IMR-90 (cell line): ENCODE data around the gene EHF. TPM values are rescaled to one million over a fixed set of nuclear protein-coding genes. Genes with fewer than 3 reads are reported as not detected.

Experiments
- ATAC-seq: fragments of 200-7000 bp; cut with Tn5 transposase; 2 replicates; pipeline ENCODE4 v1.9.1; 2020; ENCODE audit warnings: low read depth, mild to moderate bottlenecking, moderate library complexity
- BruUV-seq: library from RNA; stranded (reverse); fragments of 400-500 nt; replicated peaks from 2 replicates; lab custom pipeline; 2021; lab: Mats Ljungman, UMichigan
- CTCF ChIA-PET: fragments of 300-600 bp; formaldehyde crosslinking; extraction: SDS; loops from one replicate; lab custom pipeline; 2021; ENCODE audit warnings: antibody characterized with exemption; lab: Yijun Ruan, JAX
- POLR2A ChIA-PET: fragments of 300-600 bp; sonication (Branson Sonifier 250); formaldehyde crosslinking; loops from one replicate; lab custom pipeline; 2022; ENCODE audit warnings: antibody characterized with exemption; ENCODE audit not compliant: unreplicated experiment; lab: Charles Lee
- DNase-seq: peaks from one replicate; pipeline ENCODE4 v3.0.0; 2013
- H2AFZ ChIP-seq: replicated peaks from 2 replicates; pipeline ENCODE3; 2013; ENCODE audit warnings: low read length, mild to moderate bottlenecking; ENCODE audit not compliant: poor library complexity
- H2AK5ac ChIP-seq: 2 replicates; pipeline ENCODE4 v1.6.1; 2013; ENCODE audit warnings: low read depth, low read length, inconsistent platforms
- H2AK9ac ChIP-seq: replicated peaks from 2 replicates; pipeline ENCODE3; 2013; ENCODE audit warnings: mild to moderate bottlenecking, low read depth, low read length, moderate library complexity; ENCODE audit not compliant: poor library complexity
- H2BK120ac ChIP-seq: 2 replicates; pipeline ENCODE4 v1.6.1; 2013; ENCODE audit warnings: low read depth, low read length, inconsistent platforms
- H2BK15ac ChIP-seq: 3 replicates; pipeline ENCODE4 v1.6.1; 2013; ENCODE audit warnings: low read depth, low read length, inconsistent platforms
- H2BK20ac ChIP-seq: 2 replicates; pipeline ENCODE4 v1.6.1; 2013; ENCODE audit warnings: low read depth, mild to moderate bottlenecking, inconsistent platforms, low read length, moderate library complexity
- H2BK5ac ChIP-seq: 2 replicates; pipeline ENCODE4 v1.6.1; 2013; ENCODE audit warnings: mild to moderate bottlenecking, low read depth, low read length, inconsistent platforms; ENCODE audit not compliant: poor library complexity, severe bottlenecking
- H3K14ac ChIP-seq: replicated peaks from 2 replicates; pipeline ENCODE4 v1.6.1; 2013; ENCODE audit warnings: low read depth, low read length, inconsistent platforms
- H3K18ac ChIP-seq: 2 replicates; pipeline ENCODE4 v1.6.1; 2013; ENCODE audit warnings: low read depth, low read length, control low read depth
- H3K23ac ChIP-seq: 2 replicates; pipeline ENCODE4 v1.6.1; 2013; ENCODE audit warnings: low read depth, low read length, inconsistent platforms
- H3K27ac ChIP-seq: 2 replicates; pipeline ENCODE4 v1.5.1; 2013; ENCODE audit warnings: mild to moderate bottlenecking, control low read depth, low read length; ENCODE audit not compliant: insufficient read depth
- H3K27me3 ChIP-seq: 2 replicates; pipeline ENCODE4 v1.6.1; 2013; ENCODE audit warnings: low read length; ENCODE audit not compliant: control insufficient read depth, insufficient read depth
- H3K36me3 ChIP-seq: 2 replicates; pipeline ENCODE4 v1.6.1; 2013; ENCODE audit warnings: low read length, mixed read lengths; ENCODE audit not compliant: control insufficient read depth, insufficient read depth
- H3K4ac ChIP-seq: 2 replicates; pipeline ENCODE4 v1.6.1; 2013; ENCODE audit warnings: low read depth, low read length, inconsistent platforms
- H3K4me1 ChIP-seq: 2 replicates; pipeline ENCODE4 v1.6.1; 2013; ENCODE audit warnings: low read length, mixed read lengths; ENCODE audit not compliant: control insufficient read depth, insufficient read depth
- H3K4me2 ChIP-seq: 2 replicates; pipeline ENCODE4 v1.6.1; 2013; ENCODE audit warnings: low read depth, mild to moderate bottlenecking, control low read depth, low read length, moderate library complexity
- H3K4me3 ChIP-seq: 2 replicates; pipeline ENCODE4 v1.5.1; 2013; ENCODE audit warnings: low read depth, mild to moderate bottlenecking, control low read depth, low read length, moderate library complexity; ENCODE audit not compliant: insufficient read depth
- H3K56ac ChIP-seq: 2 replicates; pipeline ENCODE4 v1.6.1; 2013; ENCODE audit warnings: low read length, inconsistent platforms; ENCODE audit not compliant: insufficient read depth; ENCODE audit errors: extremely low read depth
- H3K79me1 ChIP-seq, 2 experiments: 2 replicates each; pipeline ENCODE4 v1.6.1; 2013; ENCODE audit warnings: low read length in 2 of 2, inconsistent platforms in 1 of 2, low read depth in 1 of 2
- H3K9ac ChIP-seq: 2 replicates; pipeline ENCODE4 v1.6.1; 2013; ENCODE audit warnings: low read depth, low read length, control low read depth
- H3K9me1 ChIP-seq: 2 replicates; pipeline ENCODE4 v1.6.1; 2013; ENCODE audit warnings: low read length, inconsistent platforms; ENCODE audit not compliant: insufficient read depth
- H3K9me3 ChIP-seq: 2 replicates; pipeline ENCODE4 v1.6.1; 2013; ENCODE audit warnings: low read length; ENCODE audit not compliant: control insufficient read depth, insufficient read depth
- H4K20me1 ChIP-seq: 2 replicates; pipeline ENCODE4 v1.6.1; 2013; ENCODE audit warnings: low read length, inconsistent platforms; ENCODE audit not compliant: insufficient read depth
- H4K5ac ChIP-seq: 2 replicates; pipeline ENCODE4 v1.6.1; 2013; ENCODE audit warnings: mild to moderate bottlenecking, low read depth, low read length, control low read depth
- H4K8ac ChIP-seq, 2 experiments: 2 replicates each; pipeline ENCODE4 v1.6.1; 2013; ENCODE audit warnings: low read depth in 2 of 2, low read length in 2 of 2, control low read depth in 1 of 2, inconsistent platforms in 1 of 2
- H4K91ac ChIP-seq: 2 replicates; pipeline ENCODE4 v1.6.1; 2013; ENCODE audit warnings: low read depth, low read length, inconsistent platforms; ENCODE audit not compliant: insufficient read depth
- CEBPB ChIP-seq: IDR thresholded peaks from 2 replicates; pipeline ENCODE4 v1.6.1; 2012; ENCODE audit warnings: low read depth, low read length, improper control_type of control experiment
- SMC3 ChIP-seq: fragments of 150-350 bp; IDR thresholded peaks from 2 replicates; pipeline ENCODE4 v1.6.1; 2016; ENCODE audit warnings: low read depth, mild to moderate bottlenecking, antibody characterized with exemption, low read length, moderate library complexity
- WGBS, 2 experiments: methylation state at CpG; one replicate each; pipeline versions ENCODE4 v1.1.5 to v1.1.7; 2013; ENCODE audit warnings: missing lambda C conversion rate in 2 of 2; ENCODE audit not compliant: insufficient read length in 1 of 2; ENCODE audit errors: extremely low coverage in 2 of 2; 5-methylcytosine and 5-hydroxymethylcytosine counted together
- dilution Hi-C: fragments of 300-500 bp; cut with HindIII; formaldehyde crosslinking; loops from one replicate; pipeline ENCODE4 v1.14.3; 2018; ENCODE audit warnings: low sequenced_read_pairs; ENCODE audit not compliant: unreplicated experiment
- in situ Hi-C: fragments of 300-500 bp; cut with MboI; formaldehyde crosslinking; loops from 3 replicates; pipeline ENCODE4 v1.14.3; 2019; ENCODE audit warnings: low sequenced_read_pairs, inconsistent platforms, mixed read lengths
- intact Hi-C: fragments of 100-400 bp; cut with micrococcal nuclease; formaldehyde crosslinking; loops from 2 replicates; pipeline ENCODE4 v1.10.0; 2022
- polyA plus RNA-seq, 3 experiments: library from polyadenylated mRNA; depleted of rRNA; stranded (reverse); fragments of >200 nt; gene quantifications; 2 replicates each; pipeline ENCODE4 v1.2.3, GENCODE V29; 2012; ENCODE audit warnings: low replicate concordance in 1 of 3
- total RNA-seq: library from RNA; depleted of rRNA; stranded (reverse); fragments of >200 nt; gene quantifications from 2 replicates; pipeline ENCODE4 v1.2.3, GENCODE V29; 2012

Gene EHF
- total and polyA plus RNA-seq, 2 of the 4 experiments (the other 2 are of a cell fraction): under 0.01 TPM; not detected in 1

- peaks cover 3% of the 10 kb centered on the region; the same call in 1 of the 2 replicates for H3K9me1 ChIP-seq
- peak overlapping the region; percentile 84; the same call in 1 of the 2 replicates for H3K18ac ChIP-seq
- BruUV-seq: no TSS peak
- H2AFZ ChIP-seq: no peak overlapping the region
- dilution Hi-C loops: no loop called here
- ChIA-PET POLR2A (interaction anchor here (1.0 kb wide), 1 partner anchor 275 kb away, joined by 3 read pairs; no protein-coding TSS in a partner anchor), CTCF (interaction anchor here (0.6 to 1.2 kb wide), 2 partner anchors 9 to 27 kb away, joined by 3 to 4 read pairs; no protein-coding TSS in a partner anchor)
- H3K79me1 ChIP-seq: no peaks in the 10 kb centered on the region
- H3K23ac ChIP-seq: no peak overlapping the region
- H3K9me3 ChIP-seq: no peaks in the 10 kb centered on the region; the same call in 1 of the 2 replicates
- H2BK15ac ChIP-seq: peak overlapping the region; percentile 42; the same call in 2 of the 3 replicates
- in situ Hi-C loops: loop anchor here (25.0 kb wide), 1 partner anchor 568 kb away; no protein-coding TSS in a partner anchor
- no peak overlapping the region; the same call in 1 of the 2 replicates for H3K4ac ChIP-seq
- ATAC-seq: no peak
- H2BK120ac ChIP-seq: peak overlapping the region; percentile 66
- H3K14ac ChIP-seq: no peak overlapping the region
- H3K27me3 ChIP-seq: no peaks in the 10 kb centered on the region
- no peak overlapping the region for H2AK5ac ChIP-seq
- H4K5ac ChIP-seq: peak overlapping the region; percentile 1; the same call in 1 of the 2 replicates
- peak overlapping the region; percentile 1; the same call in 1 of the 2 replicates for H2BK20ac ChIP-seq
- H3K36me3 ChIP-seq: no peaks in the 10 kb centered on the region
- no peak overlapping the region for H3K9ac ChIP-seq
- intact Hi-C loops: no loop called here
- H3K4me3 ChIP-seq: no peak overlapping the region
- TF ChIP-seq SMC3 (no peak), CEBPB (peak; percentile 37; the same call in 1 of the 2 replicates)
- peak overlapping the region; percentile 18 for H2AK9ac ChIP-seq
- no peak overlapping the region for H3K27ac ChIP-seq
- DNase-seq: no peak
- H4K91ac ChIP-seq: no peak overlapping the region; the same call in 1 of the 2 replicates
- no CpG with 5 or more reads among the region's 3 CpGs for WGBS, 2 experiments
- peak overlapping the region in 1 of 2 experiments; percentile 16; a peak in 1 of 4 replicates for H4K8ac ChIP-seq
- no peak overlapping the region for H3K56ac ChIP-seq
- no peak overlapping the region for H2BK5ac ChIP-seq
- peaks cover 6% of the 10 kb centered on the region for H3K4me1 ChIP-seq
- no peak overlapping the region for H3K4me2 ChIP-seq
- no peaks in the 10 kb centered on the region for H4K20me1 ChIP-seq
These were observed 26.3 kb upstream of the EHF start for GRCh38 chr11:34594603-34595002.
